Tongue (tissue), 2 donors: ENCODE results near the gene BANF1. TPM values are rescaled to one million over a fixed set of nuclear protein-coding genes. Genes with fewer than 3 reads are reported as not detected.

Experiments used
- DNase-seq: peaks from one replicate; pipeline ENCODE4 v3.0.0-alpha.2; 2015
- total RNA-seq: library from RNA; depleted of rRNA; stranded (reverse); fragments of >200 nt; gene quantifications from one replicate; pipeline ENCODE4 v1.2.3, GENCODE V29; 2014

Gene BANF1
- total RNA-seq, 1 donor from 2014 or later = 29.8 TPM

GRCh38 chr11:66042227-66042995 lies 40.1 kb downstream of the BANF1 start:
- no peak for DNase-seq

DNA sequence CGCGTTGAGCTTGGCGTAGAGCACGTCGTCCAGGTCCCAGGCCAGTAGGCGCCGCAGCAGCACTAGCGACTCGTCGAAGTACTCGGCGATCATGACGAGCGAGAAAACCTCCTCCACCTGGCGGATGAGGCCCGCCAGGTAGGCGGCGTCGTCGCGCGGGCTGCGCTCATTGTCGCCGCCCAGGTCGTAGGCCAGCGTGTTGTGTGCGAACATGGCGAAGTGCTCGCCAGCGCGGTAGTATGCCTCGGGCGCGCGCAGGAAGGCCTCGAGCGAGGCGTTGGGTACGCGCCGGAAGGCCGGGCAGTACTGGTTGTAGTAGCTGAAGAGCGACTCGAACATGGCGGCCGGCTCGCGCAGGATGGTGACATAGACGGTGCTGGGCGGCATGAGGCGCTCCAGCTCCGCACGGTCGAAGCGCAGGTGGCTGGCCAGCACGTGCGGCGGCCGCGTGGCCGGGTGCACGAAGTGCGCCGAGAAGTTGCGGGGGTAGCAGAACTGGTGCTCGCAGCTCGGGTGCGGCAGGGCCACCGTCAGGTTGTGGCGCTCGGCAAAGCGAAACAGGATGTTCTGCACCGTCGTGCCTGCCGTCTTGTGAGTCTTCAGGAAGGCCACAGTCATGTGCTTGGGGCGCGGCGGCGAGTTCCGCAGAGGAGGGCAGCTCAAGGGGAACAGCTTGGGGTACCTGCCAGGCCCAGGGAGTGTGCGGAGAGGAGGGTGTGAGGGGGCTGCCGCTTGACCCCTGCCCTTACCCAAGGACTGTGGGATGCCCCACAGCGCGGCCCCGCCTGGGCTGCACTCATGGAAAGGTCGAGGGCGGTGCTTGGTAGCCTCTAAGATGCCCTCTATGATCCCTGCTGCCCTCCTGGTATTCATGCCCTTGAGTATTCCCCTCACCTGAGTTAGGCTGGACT lies 40.9 kb downstream of the BANF1 start:
- no peak for DNase-seq

DNA sequence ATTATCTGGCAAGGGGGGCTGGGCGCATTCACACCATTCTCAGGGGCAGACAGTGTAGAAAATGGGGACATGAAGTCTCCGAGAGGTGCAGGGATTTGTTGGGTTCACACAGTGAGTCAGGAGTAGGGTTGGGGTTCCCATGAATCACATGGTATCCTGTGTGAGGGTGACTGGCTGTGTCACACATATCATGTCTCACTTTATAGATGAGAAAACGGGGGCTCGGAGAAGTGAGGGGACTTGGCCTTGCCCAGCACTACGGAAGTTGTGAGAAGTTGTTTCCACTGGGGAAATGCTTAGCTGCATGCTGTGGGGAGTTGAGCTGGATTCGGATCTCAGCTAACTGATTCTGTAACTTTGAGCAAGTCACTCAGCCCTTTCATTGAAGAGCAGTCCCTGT lies 42.5 kb downstream of the BANF1 start:
- no peak for DNase-seq

GRCh38 chr11:66045177-66045639 lies 42.9 kb downstream of the BANF1 start:
- DNase-seq = peak; percentile 90

DNA sequence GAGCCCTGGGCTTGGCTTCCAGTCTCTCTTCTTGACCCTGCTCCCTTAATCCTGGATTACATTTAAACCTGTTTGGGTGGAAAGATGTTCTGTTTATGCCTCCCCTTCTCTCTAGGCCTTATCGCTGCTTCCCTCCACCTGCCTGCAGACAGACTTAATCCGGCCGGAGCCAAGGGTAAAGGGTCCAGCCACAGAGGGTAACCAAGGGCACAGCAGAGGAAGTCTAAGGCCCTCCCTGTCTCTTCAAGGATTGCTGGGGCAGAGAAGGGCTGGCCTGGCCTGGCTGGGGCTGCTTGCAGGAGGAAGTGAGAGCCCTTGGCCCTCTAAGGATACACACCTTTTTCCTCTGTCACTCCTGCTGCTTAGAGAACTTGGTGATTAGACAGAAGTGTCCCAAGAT lies 44.6 kb downstream of the BANF1 start:
- no peak for DNase-seq

DNA sequence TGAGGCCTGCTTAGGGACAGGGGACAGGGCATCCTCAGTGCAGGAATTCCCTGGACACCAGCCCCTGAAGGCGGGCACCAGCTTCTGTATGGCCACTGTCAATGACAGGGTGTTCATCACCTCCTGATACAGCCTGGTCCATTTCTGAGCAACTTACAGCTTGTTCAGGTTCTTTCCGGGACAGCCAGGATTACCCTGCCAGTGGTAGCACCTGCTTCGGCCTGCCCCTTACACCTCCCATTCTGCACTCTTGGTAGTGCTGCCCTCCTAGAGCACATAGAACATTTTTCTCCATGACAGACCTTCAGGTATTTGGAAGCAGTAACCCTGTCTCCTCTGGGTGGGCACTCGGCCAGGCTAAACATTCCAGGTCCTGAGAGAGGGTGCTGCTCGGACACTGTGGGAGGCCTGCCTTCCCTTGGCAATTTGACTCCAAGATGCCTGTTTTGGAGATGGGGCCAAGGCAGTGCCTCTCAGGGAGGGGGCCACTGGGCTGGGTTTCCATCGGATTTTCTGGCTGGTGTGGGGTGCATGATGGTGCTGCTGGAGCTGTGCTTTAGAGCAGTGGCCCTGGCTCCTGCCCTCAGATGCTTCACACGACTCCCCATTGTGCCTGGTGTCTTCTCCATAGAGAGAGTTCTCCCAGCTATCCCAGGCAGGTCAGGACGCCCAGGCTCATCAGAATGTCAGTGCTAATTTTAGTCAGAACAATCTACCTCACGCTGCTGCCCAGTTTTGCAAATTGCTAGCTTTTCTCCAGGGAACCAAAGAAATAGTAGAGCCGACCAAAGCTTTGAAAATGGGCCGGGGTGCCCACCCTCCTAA lies 45.5 kb downstream of the BANF1 start:
- no peak for DNase-seq

GRCh38 chr11:66048547-66049323 lies 46.4 kb downstream of the BANF1 start, which contains the start of gene GAL3ST3:
TSS of gene GAL3ST3 (minus strand) at chr11:66049161. CDS start at chr11:66045415, 3,746 bp downstream.
- peak; percentile 25 for DNase-seq

GRCh38 chr11:66050581-66051231 lies 48.4 kb downstream of the BANF1 start:
- no peak for DNase-seq

GRCh38 chr11:66051371-66051765 lies 49.1 kb downstream of the BANF1 start:
- no peak for DNase-seq

DNA sequence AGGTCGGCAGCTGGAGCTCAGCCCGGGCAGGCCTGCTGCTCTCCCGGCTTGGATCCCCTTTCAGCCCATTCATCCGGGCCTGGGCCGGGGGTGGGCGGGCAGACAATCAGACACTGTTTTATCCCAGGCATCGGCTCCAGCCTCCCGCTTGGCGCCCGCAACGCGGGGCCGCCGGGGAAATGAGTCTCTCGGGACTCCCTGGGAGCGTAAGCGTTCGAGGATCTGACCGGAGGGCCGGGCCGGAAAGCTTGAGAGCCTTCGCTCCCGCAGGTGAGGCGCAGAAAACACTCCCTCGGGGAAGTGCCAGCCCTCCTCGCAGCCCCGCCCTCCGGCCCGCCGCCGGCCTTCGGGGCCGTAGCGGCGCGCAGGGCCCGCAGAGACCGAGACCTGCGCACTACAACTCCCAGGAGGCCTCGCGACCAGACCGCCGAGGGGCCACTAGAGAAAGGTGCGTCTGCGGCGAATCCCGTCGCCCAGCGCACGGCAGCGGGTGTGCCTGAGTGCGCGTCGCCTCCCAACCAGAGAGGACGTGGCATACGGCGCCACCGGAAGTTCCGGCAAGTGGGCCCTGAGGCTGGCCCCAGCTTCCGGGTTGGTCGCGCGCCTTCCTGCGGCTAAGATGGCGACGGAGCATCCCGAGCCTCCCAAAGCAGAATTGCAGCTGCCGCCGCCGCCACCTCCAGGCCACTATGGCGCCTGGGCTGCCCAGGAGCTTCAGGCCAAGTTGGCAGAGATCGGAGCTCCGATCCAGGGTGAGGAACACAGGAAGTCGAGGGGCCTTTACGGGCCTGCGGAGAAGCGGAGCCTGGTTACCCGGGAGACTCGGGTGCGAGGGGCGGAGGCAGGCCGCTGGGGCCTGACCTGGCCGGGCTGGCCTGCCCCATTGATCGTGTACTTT lies 49.7 kb downstream of the BANF1 start, which contains the start of gene SF3B2:
Gene SF3B2, plus strand, starts transcription at position 599 of the 898 bp plus-strand sequence. Its CDS starts 21 bp downstream, at position 620.
- DNase-seq = peak; percentile 98

- DNase-seq = no peak
Observed at GRCh38 chr11:66052664-66052982, 50.3 kb downstream of the BANF1 start.

Other genes starting within 250 kb of the BANF1 start
- 4.6 TPM for gene AP5B1, start 221.5 kb upstream of the BANF1 start, total RNA-seq
- 2.1 TPM for gene OVOL1, start 215.4 kb upstream of the BANF1 start, total RNA-seq
- gene SNX32, start 168.5 kb upstream of the BANF1 start, total RNA-seq = 0.10 TPM
- 413 TPM for gene CFL1, start 144.3 kb upstream of the BANF1 start, total RNA-seq
- gene MUS81, start 142.1 kb upstream of the BANF1 start, total RNA-seq = 48.4 TPM
- gene EFEMP2, start 129.7 kb upstream of the BANF1 start, total RNA-seq = 39.7 TPM
- 0.82 TPM for gene CTSW, start 122.7 kb upstream of the BANF1 start, total RNA-seq
- 90.9 TPM for gene FIBP, start 114.0 kb upstream of the BANF1 start, total RNA-seq
- 26.2 TPM for gene CCDC85B, start 111.8 kb upstream of the BANF1 start, total RNA-seq
- 0.21 TPM for gene FOSL1, start 102.1 kb upstream of the BANF1 start, total RNA-seq
- 30.1 TPM for gene C11orf68, start 83.4 kb upstream of the BANF1 start, total RNA-seq
- gene DRAP1, start 83.1 kb upstream of the BANF1 start, total RNA-seq = 49.2 TPM
- not detected for gene TSGA10IP, start 57.0 kb upstream of the BANF1 start, total RNA-seq
- 66.7 TPM for gene SART1, start 40.8 kb upstream of the BANF1 start, total RNA-seq
- 34.2 TPM for gene EIF1AD, start 346 bp upstream of the BANF1 start, total RNA-seq
- 2.3 TPM for gene CST6, start 9.5 kb downstream of the BANF1 start, total RNA-seq
- not detected for gene CATSPER1, start 24.0 kb downstream of the BANF1 start, total RNA-seq
- gene GAL3ST3, start 46.7 kb downstream of the BANF1 start, total RNA-seq = not detected
- 95.4 TPM for gene SF3B2, start 49.9 kb downstream of the BANF1 start, total RNA-seq
- 27.0 TPM for gene PACS1, start 67.8 kb downstream of the BANF1 start, total RNA-seq